Stomach (tissue), 9 donors: ENCODE results near the gene ADGRE1. TPM values are rescaled to one million over a fixed set of nuclear protein-coding genes. Genes with fewer than 3 reads are reported as not detected.
A peak's percentile ranks its signal among the peaks of the same experiment; 100 is the strongest.

Experiments used
- DNase-seq, 2 donors: peaks; one replicate each; pipeline versions ENCODE4 v3.0.0 to v3.0.0-alpha.2; 2013 to 2019
- H3K27ac ChIP-seq, 5 donors: fragments of 200-600 bp in 4 of 5; sonication (generic) in 4 of 5; one replicate each; pipeline ENCODE4 v1.5.1; 2013 to 2019; ENCODE audit warnings: mild to moderate bottlenecking in 1 of 5, moderate library complexity in 1 of 5
- H3K27me3 ChIP-seq, 3 donors: fragments of 200-600 bp; sonication (generic); one replicate each; pipeline ENCODE4 v1.5.1; 2017 to 2019; ENCODE audit warnings: mixed run types in 1 of 3
- H3K36me3 ChIP-seq, 4 donors: fragments of 200-600 bp; sonication (generic); 1 replicate in 3 of 4; 2 replicates in 1 of 4; pipeline ENCODE4 v1.5.1; 2016 to 2019
- H3K4me1 ChIP-seq, 4 donors: fragments of 200-600 bp; sonication (generic); one replicate each; pipeline ENCODE4 v1.5.1; 2016 to 2019
- H3K4me3 ChIP-seq, 4 donors: fragments of 200-600 bp; sonication (generic) in 3 of 4; one replicate each; pipeline ENCODE4 v1.5.1; 2016 to 2019; ENCODE audit warnings: mild to moderate bottlenecking in 1 of 4
- H3K9me3 ChIP-seq, 4 donors: fragments of 200-600 bp; sonication (generic); one replicate each; pipeline ENCODE4 v1.5.1; 2016 to 2019
- EP300 ChIP-seq: sonication (generic); formaldehyde crosslinking; IDR thresholded peaks from one replicate; pipeline ENCODE4 v1.6.1; 2017; ENCODE audit warnings: antibody characterized with exemption
- POLR2A ChIP-seq, 4 donors: fragments of 450-650 bp; IDR thresholded peaks; one replicate each; pipeline ENCODE4 v1.6.1; 2016; ENCODE audit warnings: antibody characterized with exemption in 4 of 4, control low read depth in 2 of 4, mild to moderate bottlenecking in 1 of 4, moderate library complexity in 1 of 4
- POLR2AphosphoS5 ChIP-seq, 3 donors: sonication (generic); formaldehyde crosslinking; IDR thresholded peaks; one replicate each; pipeline ENCODE4 v1.6.1; 2016; ENCODE audit warnings: antibody characterized with exemption in 3 of 3
- WGBS, 5 donors: extraction: QIAGEN DNeasy Blood & Tissue Kit in 3 of 5; methylation state at CpG; one replicate each; pipeline versions ENCODE4 v1.1.5 to v1.1.7; 2013 to 2018; 5-methylcytosine and 5-hydroxymethylcytosine counted together
- intact Hi-C: fragments of 100-400 bp; cut with DNase I; formaldehyde crosslinking; loops from one replicate; pipeline ENCODE4 v1.15.1; 2023; ENCODE audit warnings: low total_unique reads
- polyA plus RNA-seq, 3 donors: library from polyadenylated mRNA; stranded (reverse); fragments of 200-250 nt; gene quantifications; one replicate each; pipeline ENCODE4 v1.2.3, GENCODE V29; 2013
- total RNA-seq, 5 donors: library from RNA; depleted of rRNA; stranded (reverse); fragments of >200 nt; gene quantifications; one replicate each; pipeline versions ENCODE4 v1.1.0 to v1.2.3, GENCODE V29; 2014 to 2016
- TF ChIP-seq, protein P1 (sequence below), 7 experiments: fragments of 450-650 bp in 4 of 7; fragments of 200-600 bp in 3 of 7; sonication (generic) in 3 of 7; IDR thresholded peaks; one replicate each; pipeline ENCODE4 v1.5.1; 2016 to 2019; ENCODE audit warnings: antibody characterized with exemption in 7 of 7, control low read depth in 2 of 7, mild to moderate bottlenecking in 1 of 7
- donor health status: healthy with polysubstance abuse.
- donor health status: Bipolar disorder and iron deficiency.
- donor health status: healthy.

ADGRE1 gene
- total and polyA plus RNA-seq, 8 donors: 0.30 to 5.8 (median 0.40) TPM; not detected in 4

DNA sequence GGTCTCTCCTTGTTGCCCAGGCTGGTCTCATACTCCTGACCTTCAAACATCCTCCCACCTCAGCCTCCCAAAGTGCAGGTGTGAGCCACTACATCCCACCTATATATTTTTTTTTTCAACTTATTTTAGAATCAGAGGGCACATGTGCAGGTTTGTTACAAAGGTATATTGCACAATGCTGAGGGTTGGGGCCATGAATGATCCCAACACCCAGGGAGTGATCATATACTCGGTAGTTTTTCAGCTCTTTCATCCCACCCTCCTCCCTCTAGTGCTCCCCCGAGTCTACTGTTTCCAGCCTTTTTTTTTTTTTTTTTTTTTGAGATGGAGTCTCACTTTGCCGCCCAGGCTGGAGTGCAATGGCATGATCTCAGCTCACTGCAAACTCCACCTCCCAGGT lies 38.4 kb upstream of the ADGRE1 start:
- no peaks in the 10 kb centered on the region for H3K4me1 ChIP-seq
- intact Hi-C loops: no loop called here
- no peak overlapping the region for H3K27ac ChIP-seq
- DNase-seq: no peak
- no peaks in the 10 kb centered on the region for H3K9me3 ChIP-seq
- WGBS, 5 donors: 76 to 94% (median 87%) methylated on average over 3 of the region's 3 CpGs
- H3K27me3 ChIP-seq: peaks cover 0 to 10% (median 0%) of the 10 kb centered on the region in 3 donors
- H3K4me3 ChIP-seq: no peak overlapping the region
- TF ChIP-seq EP300 (no peak), POLR2AphosphoS5 (IDR thresholded peaks at IDR 0.05) (no peak), POLR2A (IDR thresholded peaks at IDR 0.05) (no peak)
- TF ChIP-seq, protein P1, sequence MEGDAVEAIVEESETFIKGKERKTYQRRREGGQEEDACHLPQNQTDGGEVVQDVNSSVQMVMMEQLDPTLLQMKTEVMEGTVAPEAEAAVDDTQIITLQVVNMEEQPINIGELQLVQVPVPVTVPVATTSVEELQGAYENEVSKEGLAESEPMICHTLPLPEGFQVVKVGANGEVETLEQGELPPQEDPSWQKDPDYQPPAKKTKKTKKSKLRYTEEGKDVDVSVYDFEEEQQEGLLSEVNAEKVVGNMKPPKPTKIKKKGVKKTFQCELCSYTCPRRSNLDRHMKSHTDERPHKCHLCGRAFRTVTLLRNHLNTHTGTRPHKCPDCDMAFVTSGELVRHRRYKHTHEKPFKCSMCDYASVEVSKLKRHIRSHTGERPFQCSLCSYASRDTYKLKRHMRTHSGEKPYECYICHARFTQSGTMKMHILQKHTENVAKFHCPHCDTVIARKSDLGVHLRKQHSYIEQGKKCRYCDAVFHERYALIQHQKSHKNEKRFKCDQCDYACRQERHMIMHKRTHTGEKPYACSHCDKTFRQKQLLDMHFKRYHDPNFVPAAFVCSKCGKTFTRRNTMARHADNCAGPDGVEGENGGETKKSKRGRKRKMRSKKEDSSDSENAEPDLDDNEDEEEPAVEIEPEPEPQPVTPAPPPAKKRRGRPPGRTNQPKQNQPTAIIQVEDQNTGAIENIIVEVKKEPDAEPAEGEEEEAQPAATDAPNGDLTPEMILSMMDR (IDR thresholded peaks at IDR 0.05): no peak
- H3K36me3 ChIP-seq: peaks cover 0 to 17% (median 0%) of the 10 kb centered on the region in 4 donors

DNA sequence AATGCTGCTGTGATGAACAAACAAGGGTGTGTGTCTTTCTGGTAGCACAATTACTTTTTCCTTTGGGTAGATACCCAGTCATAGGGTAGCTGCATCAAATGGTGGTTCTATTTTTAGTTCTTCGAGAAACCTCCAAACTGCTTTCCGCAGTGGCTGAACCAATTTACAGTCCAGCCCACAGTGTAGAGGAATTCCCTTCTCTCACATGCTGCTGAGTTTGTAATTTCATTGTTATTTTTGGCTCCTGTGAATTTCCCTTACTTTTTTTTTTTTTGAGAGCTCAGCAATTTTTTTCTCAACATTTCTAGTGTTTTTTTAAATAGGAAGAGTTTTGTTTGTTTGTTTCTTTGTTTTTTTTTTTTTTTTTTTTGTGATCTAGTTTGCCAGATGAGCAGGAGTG lies 37.5 kb upstream of the ADGRE1 start:
- intact Hi-C loops: loop anchor here (10.0 kb wide), 1 partner anchor 215 kb away; no protein-coding TSS in a partner anchor
- Histone ChIP-seq H3K27ac (no peak overlapping the region), H3K9me3 (no peaks in the 10 kb centered on the region), H3K36me3 (peaks cover 0 to 23% (median 0%) of the 10 kb centered on the region in 4 donors), H3K27me3 (peaks cover 0 to 16% (median 0%) of the 10 kb centered on the region in 3 donors), H3K4me1 (no peaks in the 10 kb centered on the region), H3K4me3 (no peak overlapping the region)
- WGBS, 5 donors: 71 to 90% (median 86%) methylated on average over 2 of the region's 2 CpGs
- TF ChIP-seq, protein P1 (IDR thresholded peaks at IDR 0.05): no peak
- no peak for TF ChIP-seq POLR2AphosphoS5 (IDR thresholded peaks at IDR 0.05)
- TF ChIP-seq EP300: no peak
- no peak for TF ChIP-seq POLR2A (IDR thresholded peaks at IDR 0.05)
- DNase-seq: peak in 1 of 2 donors; percentile 32

DNA sequence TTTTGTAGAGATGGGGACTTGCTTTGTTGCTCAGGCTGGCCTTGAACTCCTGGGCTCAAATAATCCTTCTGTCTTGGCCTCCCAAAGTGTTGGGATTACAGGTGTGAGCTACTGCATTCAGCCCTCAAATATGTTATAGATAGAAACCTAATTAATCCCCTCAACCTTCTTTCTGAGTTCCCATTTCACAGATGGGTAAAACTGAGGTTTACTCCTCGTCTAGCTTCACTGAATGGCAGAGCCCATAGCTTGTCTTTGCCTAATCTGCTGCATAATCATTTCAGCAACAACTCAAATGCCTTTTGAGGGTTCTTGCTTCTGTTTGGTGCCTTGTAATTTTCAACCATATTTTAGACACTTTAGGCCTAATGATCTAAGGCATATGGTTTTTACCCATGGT lies 36.0 kb upstream of the ADGRE1 start:
- Histone ChIP-seq H3K27me3 (peaks cover 0 to 23% (median 0%) of the 10 kb centered on the region in 3 donors), H3K27ac (no peak overlapping the region), H3K4me3 (no peak overlapping the region), H3K9me3 (no peaks in the 10 kb centered on the region), H3K36me3 (peaks cover 0 to 30% (median 0%) of the 10 kb centered on the region in 4 donors), H3K4me1 (no peaks in the 10 kb centered on the region)
- 31 to 60% (median 46%) methylated on average over 1 of the region's 1 CpG for WGBS, 5 donors
- intact Hi-C loops: loop anchor here (10.0 kb wide), 1 partner anchor 217 kb away; no protein-coding TSS in a partner anchor
- TF ChIP-seq POLR2A (IDR thresholded peaks at IDR 0.05) (no peak), POLR2AphosphoS5 (IDR thresholded peaks at IDR 0.05) (no peak), EP300 (no peak)
- TF ChIP-seq, protein P1 (IDR thresholded peaks at IDR 0.05): no peak
- no peak for DNase-seq

DNA sequence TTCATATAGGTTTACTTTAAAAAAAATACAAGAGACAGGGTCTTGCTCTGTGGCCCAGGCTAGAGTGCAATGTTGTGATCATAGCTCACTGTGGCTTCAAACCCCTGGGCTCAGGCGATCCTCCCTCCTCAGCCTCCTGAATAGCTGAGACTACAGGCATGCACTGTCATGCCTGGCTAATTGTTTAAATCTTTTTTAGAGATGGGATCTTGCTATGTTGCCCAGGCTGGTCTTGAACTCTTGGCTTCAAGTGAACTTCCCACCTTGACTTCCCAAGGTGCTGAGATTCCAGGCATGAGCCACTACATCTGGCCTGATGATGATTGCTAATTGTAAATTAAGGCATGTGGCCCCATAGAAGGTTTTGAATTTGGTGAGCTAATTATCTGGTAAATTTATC lies 35.4 kb upstream of the ADGRE1 start:
- no peak overlapping the region for H3K4me3 ChIP-seq
- WGBS, 5 donors: 76 to 100% (median 96%) methylated on average over 1 of the region's 1 CpG
- intact Hi-C loops: loop anchor here (10.0 kb wide), 1 partner anchor 217 kb away; no protein-coding TSS in a partner anchor
- H3K9me3 ChIP-seq: no peaks in the 10 kb centered on the region
- H3K27ac ChIP-seq: no peak overlapping the region
- no peaks in the 10 kb centered on the region for H3K4me1 ChIP-seq
- no peak for TF ChIP-seq EP300
- no peak for TF ChIP-seq POLR2A (IDR thresholded peaks at IDR 0.05)
- no peak for TF ChIP-seq POLR2AphosphoS5 (IDR thresholded peaks at IDR 0.05)
- TF ChIP-seq, protein P1 (IDR thresholded peaks at IDR 0.05): no peak
- peaks cover 0 to 30% (median 0%) of the 10 kb centered on the region in 4 donors for H3K36me3 ChIP-seq
- peaks cover 0 to 24% (median 0%) of the 10 kb centered on the region in 3 donors for H3K27me3 ChIP-seq
- no peak for DNase-seq
